ENCODE results near the gene C11orf91. TPM values are rescaled to one million over a fixed set of nuclear protein-coding genes. Genes with fewer than 3 reads are reported as not detected.
"Not testable (repeated sequence)": the region's sequence is repeated elsewhere in the genome, so short reads cannot be mapped to it uniquely, and the experiment has no call there.

Gene C11orf91
- total and polyA plus RNA-seq, 7 donors = 0.14 to 0.87 (median 0.51) TPM; not detected in 3

- Histone ChIP-seq H3K27me3 (ENCODE audit: insufficient read depth in 3 of 3, low read length in 2 of 3) (no peaks in the 10 kb centered on the region), H3K27ac (peak overlapping the region; percentile 98), H3K36me3 (ENCODE audit: insufficient read depth in 1 of 2, low read depth in 1 of 2) (peaks cover 5 to 20% of the 10 kb centered on the region in 2 donors), H3K9me3 (no peaks in the 10 kb centered on the region), H3K4me3 (peak overlapping the region; percentile 96), H3K4me1 (peaks cover 46% of the 10 kb centered on the region)
- ATAC-seq (no peak), DNase-seq (peak; percentile 41 to 50)
- 2 to 3% (median 2%) methylated on average over 15 of the region's 15 CpGs for WGBS, 3 donors
- TF ChIP-seq CTCF (IDR thresholded peaks at IDR 0.05) = no peak
- intact Hi-C loops (cut with DNase I) = loop anchor here (5.0 kb wide), 1 partner anchor 32 kb away; the partner anchor contains the start of gene C11orf91 (in 2 of the 2)
These were observed 34.0 kb upstream of the C11orf91 start for GRCh38 chr11:33734441-33735270.

GRCh38 chr11:33733980-33734379 lies 33.4 kb upstream of the C11orf91 start:
- H3K27me3 ChIP-seq (ENCODE audit: insufficient read depth in 3 of 3, low read length in 2 of 3) = no peaks in the 10 kb centered on the region
- peaks cover 53% of the 10 kb centered on the region for H3K4me1 ChIP-seq
- H3K4me3 ChIP-seq = peak overlapping the region; percentile 96
- no peak for DNase-seq
- H3K9me3 ChIP-seq = no peaks in the 10 kb centered on the region
- no peak for ATAC-seq
- TF ChIP-seq CTCF (IDR thresholded peaks at IDR 0.05) = no peak
- intact Hi-C loops (cut with DNase I) = no loop called here
- H3K27ac ChIP-seq = peak overlapping the region; percentile 98
- H3K36me3 ChIP-seq (ENCODE audit: insufficient read depth in 1 of 2, low read depth in 1 of 2) = peaks cover 5 to 23% of the 10 kb centered on the region in 2 donors
- WGBS, 3 donors = 22 to 28% (median 23%) methylated on average over 7 of the region's 7 CpGs

- Histone ChIP-seq H3K4me1 (peaks cover 60% of the 10 kb centered on the region), H3K9me3 (no peaks in the 10 kb centered on the region), H3K36me3 (ENCODE audit: insufficient read depth in 1 of 2, low read depth in 1 of 2) (peaks cover 5 to 23% of the 10 kb centered on the region in 2 donors), H3K4me3 (peak overlapping the region; percentile 96), H3K27ac (peak overlapping the region; percentile 98), H3K27me3 (ENCODE audit: insufficient read depth in 3 of 3, low read length in 2 of 3) (no peaks in the 10 kb centered on the region)
- intact Hi-C loops (cut with DNase I) = no loop called here
- WGBS, 3 donors = 45 to 61% (median 51%) methylated on average over 9 of the region's 9 CpGs
- no peak for TF ChIP-seq CTCF (IDR thresholded peaks at IDR 0.05)
- ATAC-seq = no peak
- no peak for DNase-seq
These were observed 31.3 kb upstream of the C11orf91 start for GRCh38 chr11:33731723-33732531.

GRCh38 chr11:33730716-33731115 lies 30.1 kb upstream of the C11orf91 start:
- intact Hi-C loops (cut with DNase I) = no loop called here
- ATAC-seq (no peak), DNase-seq (no peak)
- H3K4me3 ChIP-seq = peak overlapping the region; percentile 96
- no peak for TF ChIP-seq CTCF (IDR thresholded peaks at IDR 0.05)
- H3K27me3 ChIP-seq (ENCODE audit: insufficient read depth in 3 of 3, low read length in 2 of 3) = no peaks in the 10 kb centered on the region
- peaks cover 65% of the 10 kb centered on the region for H3K4me1 ChIP-seq
- peaks cover 5 to 23% of the 10 kb centered on the region in 2 donors for H3K36me3 ChIP-seq (ENCODE audit: insufficient read depth in 1 of 2, low read depth in 1 of 2)
- H3K27ac ChIP-seq = peak overlapping the region; percentile 54
- WGBS, 3 donors = 42 to 58% (median 53%) methylated on average over 7 of the region's 7 CpGs
- H3K9me3 ChIP-seq = no peaks in the 10 kb centered on the region

DNA sequence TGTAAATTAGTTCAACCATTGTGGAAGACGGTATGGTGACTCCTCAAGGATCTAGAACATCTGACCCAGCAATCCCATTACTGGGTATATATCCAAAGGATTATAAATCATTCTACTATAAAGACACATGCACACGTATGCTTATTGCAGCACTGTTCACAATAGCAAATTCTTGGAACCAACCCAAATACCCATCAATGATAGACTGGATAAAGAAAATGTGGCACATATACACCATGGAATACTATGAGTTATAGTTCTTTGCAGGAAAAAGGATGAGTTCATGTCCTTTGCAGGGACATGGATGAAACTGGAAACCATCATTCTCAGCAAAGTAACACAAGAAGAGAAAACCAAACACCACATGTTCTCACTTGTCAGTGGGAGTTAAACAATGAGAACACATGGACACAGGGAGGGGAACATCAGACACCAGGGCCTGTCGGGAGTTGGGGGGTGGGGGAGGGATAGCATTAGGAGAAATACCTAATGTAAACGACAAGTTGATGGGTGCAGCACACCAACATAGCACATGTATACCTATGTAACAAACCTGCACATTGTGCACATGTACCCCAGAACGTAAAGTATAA lies 28.5 kb upstream of the C11orf91 start:
- intact Hi-C loops (cut with DNase I); ATAC-seq; H3K27me3 ChIP-seq (ENCODE audit: insufficient read depth in 3 of 3, low read length in 2 of 3); H3K9me3 ChIP-seq; DNase-seq: not testable (repeated sequence)
- Histone ChIP-seq H3K27ac (peak overlapping the region; percentile 54), H3K36me3 (ENCODE audit: insufficient read depth in 1 of 2, low read depth in 1 of 2) (peaks cover 5 to 23% of the 10 kb centered on the region in 2 donors), H3K4me3 (peak overlapping the region; percentile 6), H3K4me1 (peaks cover 80% of the 10 kb centered on the region)
- 35 to 41% (median 39%) methylated on average over 5 of the region's 5 CpGs for WGBS, 3 donors

DNA sequence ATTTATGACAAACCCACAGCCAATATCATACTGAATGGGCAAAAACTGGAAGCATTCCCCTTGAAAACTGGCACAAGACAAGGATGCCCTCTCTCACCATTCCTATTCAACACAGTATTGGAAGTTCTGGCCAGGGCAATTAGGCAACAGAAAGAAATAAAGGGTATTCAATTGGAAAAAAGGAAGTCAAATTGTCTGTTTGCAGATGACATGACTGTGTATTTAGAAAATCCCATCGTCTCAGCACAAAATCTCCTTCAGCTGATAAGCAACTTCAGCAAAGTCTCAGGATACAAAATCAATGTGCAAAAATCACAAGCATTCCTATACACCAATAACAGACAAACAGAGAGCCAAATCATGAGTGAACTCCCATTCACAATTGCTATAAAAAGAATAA lies 26.9 kb upstream of the C11orf91 start:
- ATAC-seq = not testable (repeated sequence)

More for the DNA sequence above, 26.9 kb upstream of the C11orf91 start:
- intact Hi-C loops (cut with DNase I); H3K4me3 ChIP-seq; DNase-seq; H3K27me3 ChIP-seq (ENCODE audit: insufficient read depth in 3 of 3, low read length in 2 of 3); H3K9me3 ChIP-seq: not testable (repeated sequence)
- H3K27ac ChIP-seq = peak overlapping the region; percentile 44
- WGBS, 3 donors = 45 to 57% (median 50%) methylated on average over 1 of the region's 1 CpG
- peaks cover 0 to 13% of the 10 kb centered on the region in 2 donors for H3K36me3 ChIP-seq (ENCODE audit: insufficient read depth in 1 of 2, low read depth in 1 of 2)
- H3K4me1 ChIP-seq = peaks cover 81% of the 10 kb centered on the region

All from psoas muscle (tissue), 8 donors.